Glomerular endothelial cell (primary cell): Measurements from ENCODE around the gene LATS1. TPM values are rescaled to one million over a fixed set of nuclear protein-coding genes. Genes with fewer than 3 reads are reported as not detected.
"Not testable (repeated sequence)": the region's sequence is repeated elsewhere in the genome, so short reads cannot be mapped to it uniquely, and the experiment has no call there.

Experiments used
- DNase-seq: peaks from one replicate; pipeline ENCODE4 v3.0.0-alpha.2; 2011; ENCODE audit warnings: low read depth, low spot score; ENCODE audit errors: extremely low read depth
- total RNA-seq: library from RNA; depleted of rRNA; stranded (reverse); fragments of >200 nt; gene quantifications from 2 replicates; pipeline ENCODE4 v1.2.3, GENCODE V29; 2015

The LATS1 gene
- total RNA-seq, 1 donor from 2014 or later, result 32.1 TPM

GRCh38 chr6:149680503-149680902 lies 37.4 kb downstream of the LATS1 start:
- no peak for DNase-seq

DNA sequence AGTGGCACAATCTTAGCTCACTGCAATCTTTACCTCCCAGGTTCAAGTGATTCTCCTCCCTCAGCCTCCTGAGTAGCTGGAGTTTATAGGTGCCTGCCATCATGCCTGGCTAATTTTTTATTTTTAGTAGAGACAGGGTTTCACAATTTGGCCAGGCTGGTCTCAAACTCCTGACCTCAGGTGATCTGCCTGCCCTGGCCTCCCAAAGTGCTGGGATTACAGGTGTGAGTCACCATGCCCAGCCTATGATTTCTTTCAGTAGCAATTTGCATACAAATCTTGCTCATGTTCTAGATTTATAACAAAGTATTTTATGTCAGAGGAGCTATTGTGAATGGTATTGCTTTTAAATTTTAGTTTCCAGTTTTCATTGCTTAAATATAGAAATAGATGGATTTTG lies 45.6 kb downstream of the LATS1 start:
- DNase-seq, result not testable (repeated sequence)

DNA sequence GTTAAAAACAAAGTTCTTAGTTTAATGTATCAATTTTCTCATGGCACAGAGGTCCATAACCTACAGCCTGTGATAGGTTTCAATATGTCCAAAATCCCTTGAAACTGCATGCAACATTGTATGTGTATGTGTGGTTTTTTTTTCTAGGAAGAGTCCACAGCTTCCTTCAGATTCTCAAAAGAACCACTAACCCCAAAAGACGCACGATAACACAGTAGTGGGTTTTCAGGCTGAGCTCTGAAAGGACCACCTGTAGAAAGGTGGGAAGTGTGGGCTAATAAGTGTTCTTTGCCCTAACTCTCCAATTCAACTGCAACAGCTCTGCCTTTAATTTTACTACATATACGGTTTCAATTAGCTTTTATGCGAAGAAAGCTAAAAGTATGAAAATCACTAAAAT lies 57.9 kb downstream of the LATS1 start:
- no peak for DNase-seq

DNA sequence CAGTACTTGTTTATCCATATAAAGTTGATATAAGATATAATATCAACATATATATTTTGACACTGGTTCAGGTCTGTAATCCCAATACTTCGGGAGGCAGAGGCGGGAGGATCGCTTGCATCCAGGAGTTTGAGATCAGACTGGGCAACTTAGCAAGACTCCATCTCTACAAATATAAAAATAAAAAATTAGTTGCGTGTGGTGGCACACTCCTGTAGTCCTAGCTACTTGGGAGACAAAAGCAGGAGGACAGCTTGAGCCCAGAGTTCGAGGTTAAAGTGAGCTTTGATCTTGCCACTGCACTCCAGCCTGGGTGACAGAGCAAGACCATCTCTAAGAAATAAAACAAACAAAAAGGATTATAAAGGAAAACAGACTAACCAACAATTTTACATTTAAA lies 60.5 kb downstream of the LATS1 start:
- no peak for DNase-seq

DNA sequence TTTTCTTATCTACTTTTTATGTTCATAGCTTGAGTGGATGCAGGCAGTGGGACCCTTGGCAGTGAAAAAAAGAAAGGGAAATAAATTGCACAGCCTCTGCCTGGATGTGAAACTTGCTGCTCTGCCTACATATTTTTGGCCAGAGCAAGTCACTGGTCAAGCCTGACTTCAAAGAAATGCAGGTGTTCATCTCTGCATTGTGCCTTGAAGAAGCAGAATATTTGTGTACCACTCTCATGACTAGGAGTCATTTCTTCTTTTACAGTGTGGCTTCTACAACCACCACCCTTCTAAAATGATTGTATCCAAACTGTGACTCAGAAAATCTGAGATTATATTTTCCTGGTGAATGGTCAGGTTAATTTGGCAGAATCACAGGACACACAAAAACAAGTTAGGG lies 66.8 kb downstream of the LATS1 start:
- DNase-seq, result no peak

DNA sequence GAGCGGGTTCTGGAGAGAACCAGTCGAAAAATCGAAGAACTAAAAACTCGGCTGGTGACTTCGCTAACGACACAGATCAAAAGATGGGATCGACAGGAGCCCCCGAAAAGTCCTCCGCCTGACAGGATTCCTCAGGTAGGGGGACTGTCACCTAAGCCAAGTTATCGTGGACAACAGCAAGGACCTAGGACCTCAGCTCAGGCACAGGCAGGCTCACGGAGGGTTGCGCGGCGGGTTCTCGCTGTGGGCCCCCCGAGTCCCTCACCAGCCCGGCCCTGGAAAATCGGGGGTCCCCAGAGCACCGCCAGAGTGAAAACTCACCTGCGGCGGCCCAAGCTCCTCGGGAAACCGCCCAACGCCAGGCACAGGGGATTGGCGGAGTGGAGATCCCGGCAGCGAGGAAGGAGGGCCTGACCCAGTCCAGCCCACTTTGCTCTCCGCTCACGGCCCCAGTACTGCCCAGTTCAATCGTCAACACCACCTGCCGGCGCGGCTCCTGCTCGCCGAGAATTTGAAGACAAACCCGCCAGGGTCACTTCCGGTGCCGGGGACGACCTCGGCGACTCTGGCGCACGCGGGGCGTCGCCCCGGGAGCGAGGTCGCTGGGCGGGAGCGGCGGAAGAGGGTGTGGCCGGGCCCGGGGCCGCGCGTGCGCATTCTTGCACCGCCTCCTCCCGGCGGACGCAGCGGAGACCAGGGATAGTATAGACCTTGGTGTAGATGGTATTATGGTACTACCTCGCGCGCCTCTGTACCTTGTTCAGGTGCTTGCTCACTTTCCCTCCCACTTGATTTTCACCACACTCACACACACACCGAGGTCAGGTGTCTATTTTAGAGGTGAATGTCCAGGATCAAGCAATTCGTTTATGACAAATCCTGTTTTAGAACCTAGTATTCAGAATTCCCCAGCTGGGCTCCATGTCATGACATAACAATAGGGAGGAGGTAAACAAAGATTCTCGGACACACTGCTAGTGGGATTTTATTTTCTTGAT lies 69.5 kb downstream of the LATS1 start, which contains the start of gene KATNA1:
Gene KATNA1 (minus strand): TSS at position 567 of the 998 bp plus-strand sequence. CDS start 10,167 bp downstream, outside the sequence.
- no peak for DNase-seq

DNA sequence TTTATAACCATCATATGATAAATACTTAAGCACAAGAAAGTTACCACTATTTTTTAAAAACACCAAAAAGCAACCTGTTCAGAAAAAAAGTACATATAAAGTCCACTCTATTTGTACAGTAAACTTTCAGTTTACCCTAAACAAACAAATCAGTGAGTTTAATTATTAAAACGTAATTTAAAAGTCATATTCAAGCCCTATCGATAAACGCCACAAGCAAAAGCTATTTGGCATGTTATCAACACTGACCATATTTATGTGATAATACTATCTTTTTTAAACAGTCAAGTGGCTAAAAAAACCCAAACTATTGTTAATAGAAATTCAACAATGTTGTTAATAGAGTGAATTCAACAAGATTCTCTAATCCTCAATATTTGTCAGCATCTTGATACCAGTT lies 71.3 kb downstream of the LATS1 start:
- DNase-seq, result no peak

DNA sequence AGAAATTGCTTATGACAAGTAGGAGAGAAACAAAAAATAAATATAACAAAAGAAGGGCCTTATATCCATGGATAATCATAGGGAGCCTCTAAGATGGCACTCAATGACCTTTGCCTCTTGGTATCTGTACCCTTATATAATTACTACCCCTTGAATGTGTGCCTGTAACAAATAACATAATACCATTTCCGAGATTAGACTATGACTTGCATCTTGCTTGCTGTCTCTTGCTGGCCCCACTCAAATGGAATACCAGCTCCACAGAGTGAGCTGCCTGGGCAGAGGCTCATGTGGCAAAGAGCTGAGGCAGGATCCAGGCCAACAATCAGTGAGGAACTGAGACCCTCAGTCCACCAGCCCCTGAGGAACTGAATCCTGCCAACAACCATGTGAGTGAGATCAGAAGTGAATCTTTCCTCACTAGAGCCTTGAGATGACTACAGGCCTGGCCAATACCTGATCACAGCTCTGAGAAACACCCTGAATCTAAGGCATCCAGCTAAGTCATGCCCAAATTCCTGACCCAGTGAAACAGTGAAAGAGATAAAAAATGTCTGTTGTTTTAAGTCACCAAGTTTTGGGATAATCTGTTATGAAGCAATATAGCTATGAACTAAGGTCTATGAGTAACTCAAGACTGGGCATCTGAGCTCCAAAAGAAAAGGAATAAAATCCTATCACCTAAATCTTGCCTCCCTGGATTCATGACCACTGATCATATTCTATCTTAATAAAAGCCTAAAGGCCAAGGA lies 74.9 kb downstream of the LATS1 start:
- DNase-seq, result no peak

DNA sequence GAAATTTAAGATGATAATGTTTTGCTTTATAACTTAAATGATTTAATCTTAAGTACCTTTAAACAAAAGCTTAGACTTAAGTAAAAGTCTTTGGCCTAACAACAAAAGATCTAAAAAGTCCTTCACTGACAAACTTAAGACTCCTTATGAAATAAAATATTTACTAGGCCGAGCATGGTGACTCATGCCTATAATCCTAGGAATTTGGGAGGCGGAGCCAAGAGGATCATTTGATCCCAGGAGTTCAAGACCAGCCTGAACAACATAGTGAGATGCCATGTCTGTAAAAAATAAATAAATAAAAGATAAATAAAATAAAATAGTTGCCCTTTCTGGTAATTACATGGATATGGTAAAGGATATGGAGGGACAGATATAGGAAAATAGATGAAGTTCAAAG lies 81.8 kb downstream of the LATS1 start:
- no peak for DNase-seq

GRCh38 chr6:149634315-149634714 lies 83.6 kb downstream of the LATS1 start:
- DNase-seq, result no peak

DNA sequence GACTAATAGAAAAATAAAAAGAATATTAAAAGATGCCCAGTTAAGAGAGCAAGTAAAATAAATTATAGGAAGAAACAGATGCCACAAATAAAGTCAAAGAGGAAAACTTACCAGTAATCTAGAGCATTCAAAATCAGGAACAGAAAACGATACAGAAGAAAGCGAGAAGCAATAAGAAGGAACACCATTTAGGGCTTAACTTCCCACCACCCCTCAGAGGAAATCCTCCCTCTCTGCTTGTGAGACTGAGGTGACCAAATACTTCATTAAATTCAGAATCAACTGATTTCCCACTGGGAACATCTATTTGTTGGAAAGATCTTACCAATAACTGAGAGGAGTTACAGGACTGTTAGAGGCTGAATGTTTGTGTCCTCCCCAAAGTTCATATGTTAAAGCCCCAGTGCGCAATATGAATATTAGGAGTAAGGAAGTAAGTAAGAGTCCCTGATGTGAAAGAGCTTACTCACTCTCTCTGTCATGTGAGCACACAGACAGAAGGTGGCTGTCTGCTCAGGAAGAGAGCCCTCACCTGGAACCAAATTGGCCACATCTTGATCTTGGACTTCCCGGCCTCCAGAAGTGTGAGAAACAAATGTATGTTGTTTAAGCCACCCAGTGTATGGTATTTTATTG lies 88.9 kb downstream of the LATS1 start:
- no peak for DNase-seq

DNA sequence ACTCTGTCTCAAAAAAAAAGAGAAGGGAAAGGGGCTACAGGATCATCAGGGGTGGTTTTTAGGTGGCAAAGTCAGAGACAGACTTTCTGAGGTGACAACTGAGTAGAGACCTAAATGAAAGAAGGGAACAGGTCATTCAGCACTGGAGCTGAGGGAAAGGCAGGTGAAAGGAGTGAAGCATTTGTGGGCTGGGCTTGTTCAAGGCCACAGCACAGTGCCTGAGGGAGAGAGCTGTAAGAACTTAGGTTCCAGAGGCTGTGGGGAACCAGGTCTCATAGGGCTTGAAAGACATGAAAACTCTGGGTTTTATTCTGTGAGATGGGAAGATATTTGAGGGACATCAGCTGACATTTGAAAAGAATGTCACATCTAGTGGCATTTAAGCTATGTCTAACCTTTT lies 90.2 kb downstream of the LATS1 start:
- no peak for DNase-seq

- no peak for DNase-seq
Measured at GRCh38 chr6:149615805-149616204, 102.1 kb downstream of the LATS1 start.

DNA sequence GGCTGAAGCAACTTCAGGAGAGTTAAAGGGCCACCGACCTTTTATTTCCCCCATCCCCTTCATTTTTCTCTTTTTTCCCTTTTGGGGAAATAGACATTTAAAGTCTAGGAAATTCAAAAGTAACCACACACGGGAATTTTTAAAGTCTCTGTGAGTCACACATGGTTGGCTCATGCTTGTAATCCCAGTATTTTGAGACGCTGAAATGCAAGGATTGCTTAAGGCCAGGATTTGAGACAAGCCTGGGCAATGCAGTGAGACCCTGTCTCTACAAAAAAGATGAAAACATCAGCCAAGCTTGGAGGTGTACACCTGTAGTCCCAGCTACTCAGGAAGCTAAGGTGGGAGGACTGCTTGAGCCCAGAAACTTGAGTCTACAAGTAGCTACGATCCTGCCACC lies 103.6 kb downstream of the LATS1 start:
- DNase-seq, result no peak

GRCh38 chr6:149608381-149608982 lies 109.4 kb downstream of the LATS1 start:
- DNase-seq, result no peak

Other genes starting within 250 kb of the LATS1 start
- gene ZC3H12D, start 233.1 kb downstream of the LATS1 start, total RNA-seq, result not detected in 2 replicates
- 21.6 and 27.6 TPM in 2 replicates for gene PPIL4, start 172.1 kb downstream of the LATS1 start, total RNA-seq
- 47.3 and 49.5 TPM in 2 replicates for gene GINM1, start 151.7 kb downstream of the LATS1 start, total RNA-seq
- gene KATNA1, start 69.4 kb downstream of the LATS1 start, total RNA-seq, result 16.1 and 18.8 TPM in 2 replicates
- gene NUP43, start 28.4 kb upstream of the LATS1 start, total RNA-seq, result 13.9 and 22.4 TPM in 2 replicates
- gene PCMT1, start 31.6 kb upstream of the LATS1 start, total RNA-seq, result 94.4 and 101 TPM in 2 replicates
- 16.8 and 26.0 TPM in 2 replicates for gene LRP11, start 146.3 kb upstream of the LATS1 start, total RNA-seq
- gene RAET1E, start 180.0 kb upstream of the LATS1 start, total RNA-seq, result 0.39 TPM in 1 of 2 replicates, not detected in the other
- gene RAET1G, start 205.0 kb upstream of the LATS1 start, total RNA-seq, result 0.58 TPM in 1 of 2 replicates, not detected in the other
- 9.7 and 19.0 TPM in 2 replicates for gene ULBP2, start 223.9 kb upstream of the LATS1 start, total RNA-seq
- gene ULBP1, start 245.8 kb upstream of the LATS1 start, total RNA-seq, result 3.3 and 4.1 TPM in 2 replicates